Measurements from ENCODE around the gene CSF1. TPM values are rescaled to one million over a fixed set of nuclear protein-coding genes. Genes with fewer than 3 reads are reported as not detected.

Gene CSF1
- total and polyA plus RNA-seq, 2 donors (not counting 3 experiments of a cell fraction or from before 2014, with no cell fraction given) = 24.5 to 28.9 TPM

- Histone ChIP-seq H3K36me3 (ENCODE audit: control insufficient read depth in 2 of 2, extremely low read depth in 1 of 2, insufficient read depth in 2 of 2, low read length in 2 of 2) (peaks cover 2 to 52% of the 10 kb centered on the region in 2 experiments), H3K79me2 (ENCODE audit: control insufficient read depth, insufficient read depth, low read length) (no peaks in the 10 kb centered on the region), H3K4me2 (ENCODE audit: insufficient read depth, low read length) (no peak overlapping the region), H3K4me1 (ENCODE audit: control insufficient read depth, extremely low read depth, insufficient read depth, low read length) (peaks cover 3% of the 10 kb centered on the region), H3K9ac (replicated peaks; ENCODE audit: extremely low read depth, insufficient read depth, low read length) (no peak overlapping the region), H3K4me3 (replicated peaks in 1 of 3; ENCODE audit: insufficient read depth in 1 of 3, low read depth in 1 of 3, low read length in 3 of 3) (no peak overlapping the region), H3K27ac (ENCODE audit: insufficient read depth, low read depth, low read length) (no peak overlapping the region), H3K9me3 (replicated peaks; ENCODE audit: control insufficient read depth, insufficient read depth, low read length) (no peaks in the 10 kb centered on the region), H3K27me3 (ENCODE audit: control insufficient read depth in 2 of 2, insufficient read depth in 2 of 2, low read length in 2 of 2) (no peaks in the 10 kb centered on the region), H3K9me1 (replicated peaks; ENCODE audit: control insufficient read depth, extremely low read depth, insufficient read depth, low read length) (no peaks in the 10 kb centered on the region), H2AFZ (ENCODE audit: low read depth, low read length) (no peak overlapping the region), H4K20me1 (replicated peaks; ENCODE audit: control insufficient read depth, extremely low read depth, insufficient read depth, low read length) (no peaks in the 10 kb centered on the region)
- CTCF ChIA-PET = interaction anchor here (0.7 to 1.4 kb wide), 3 partner anchors 58 to 145 kb away, joined by 3 to 5 read pairs (median 3); partner anchors contain the start of gene AHCYL1
- FAIRE-seq (no peak), DNase-seq (ENCODE audit: low read depth, low spot score) (no peak)
- intact Hi-C loops (cut with micrococcal nuclease) = no loop called here
- TF ChIP-seq JUN (IDR thresholded peaks at IDR 0.05; ENCODE audit: borderline replicate concordance, insufficient read depth, insufficient read length, low read depth) (no peak), POLR2A (IDR thresholded peaks at IDR 0.05; ENCODE audit: low read depth, low read length) (no peak), CTCF (IDR thresholded peaks at IDR 0.05; ENCODE audit: extremely low read depth in 1 of 2, insufficient read depth in 1 of 2, low read depth in 1 of 2, low read length in 2 of 2) (no peak), MAX (IDR thresholded peaks at IDR 0.05; ENCODE audit: insufficient read depth, insufficient read length) (no peak), POLR2AphosphoS5 (IDR thresholded peaks at IDR 0.05; ENCODE audit: insufficient read depth, low read depth, low read length) (no peak), GATA2 (IDR thresholded peaks at IDR 0.05; ENCODE audit: insufficient read depth, insufficient read length, low read depth, low read length) (no peak), EZH2 (IDR thresholded peaks at IDR 0.05; ENCODE audit: borderline replicate concordance, low read depth, low read length, severe bottlenecking) (no peak), FOS (IDR thresholded peaks at IDR 0.05; ENCODE audit: borderline replicate concordance, insufficient read depth, low read length) (no peak), MYC (IDR thresholded peaks at IDR 0.05; ENCODE audit: low read depth, low read length) (no peak)
- no TSS peak for BruUV-seq (replicated peaks)
- dilution Hi-C loops (cut with MboI; ENCODE audit: extremely low pct_ligation_motif_present, low sequenced_read_pairs) = no loop called here
- POLR2A ChIA-PET = no interaction called here
Measured at GRCh38 chr1:109926662-109927300, 16.1 kb downstream of the CSF1 start.
